HFFc6 (cell line): ENCODE data around the gene NHLRC4. TPM values are rescaled to one million over a fixed set of nuclear protein-coding genes. Genes with fewer than 3 reads are reported as not detected.
"Not testable (repeated sequence)": the region's sequence is repeated elsewhere in the genome, so short reads cannot be mapped to it uniquely, and the experiment has no call there.

ENCODE experiments used
- DNase-seq: peaks from one replicate; pipeline ENCODE4 v3.0.0-alpha.2; 2018
- H3K27ac Mint-ChIP-seq: 2 replicates; pipeline ENCODE4 v1.8.0; 2020; ENCODE audit warnings: mild to moderate bottlenecking, mixed read lengths
- H3K27me3 Mint-ChIP-seq: 2 replicates; pipeline ENCODE4 v1.8.0; 2021; ENCODE audit warnings: mild to moderate bottlenecking, moderate library complexity, mixed read lengths; ENCODE audit not compliant: insufficient read depth
- H3K36me3 Mint-ChIP-seq: 2 replicates; pipeline ENCODE4 v1.8.0; 2021; ENCODE audit warnings: low read depth, mixed read lengths
- H3K4me1 Mint-ChIP-seq: 2 replicates; pipeline ENCODE4 v1.8.0; 2020; ENCODE audit warnings: low read depth, mixed read lengths
- H3K4me3 Mint-ChIP-seq: 2 replicates; pipeline ENCODE4 v1.8.0; 2020; ENCODE audit warnings: mild to moderate bottlenecking, moderate library complexity, mixed read lengths
- H3K9me3 Mint-ChIP-seq: 2 replicates; pipeline ENCODE4 v1.8.0; 2020; ENCODE audit warnings: mild to moderate bottlenecking, mixed read lengths
- CTCF ChIP-seq: fragments of 200-600 bp; sonication (generic); IDR thresholded peaks from 2 replicates; pipeline ENCODE4 v1.5.0; 2021; ENCODE audit warnings: antibody characterized with exemption, mild to moderate bottlenecking
- total RNA-seq, 6 experiments: library from RNA; stranded (reverse); fragmentation: NEBNext Ultra II Directional; extraction: Animal tissue kit (Norgen Biotek cat#: 25700); gene quantifications; 2 replicates in 1 of 6; 3 replicates in 5 of 6; pipeline ENCODE4 v1.2.3, GENCODE V29; 2021

The NHLRC4 gene
- total RNA-seq, 6 experiments from 2014 or later = 0.24 to 0.58 (median 0.28) TPM; not detected in 1

GRCh38 chr16:593406-593805, 26.6 kb downstream of the NHLRC4 start:
- H3K27me3 Mint-ChIP-seq = peaks cover 5% of the 10 kb centered on the region
- H3K4me3 Mint-ChIP-seq = no peak overlapping the region
- no peak for DNase-seq
- no peak for TF ChIP-seq CTCF
- H3K36me3 Mint-ChIP-seq = peaks cover 9% of the 10 kb centered on the region
- H3K4me1 Mint-ChIP-seq = peaks cover 18% of the 10 kb centered on the region
- no peaks in the 10 kb centered on the region for H3K9me3 Mint-ChIP-seq
- no peak overlapping the region for H3K27ac Mint-ChIP-seq

- no peak overlapping the region for H3K4me3 Mint-ChIP-seq
- no peak for DNase-seq
- no peak overlapping the region for H3K27ac Mint-ChIP-seq
- peaks cover 9% of the 10 kb centered on the region for H3K36me3 Mint-ChIP-seq
- TF ChIP-seq CTCF = no peak
- H3K27me3 Mint-ChIP-seq = peaks cover 5% of the 10 kb centered on the region
- H3K9me3 Mint-ChIP-seq = no peaks in the 10 kb centered on the region
- H3K4me1 Mint-ChIP-seq = peaks cover 18% of the 10 kb centered on the region
These were observed 27.0 kb downstream of the NHLRC4 start for GRCh38 chr16:593807-594206.

- DNase-seq = no peak
- Mint-ChIP-seq H3K27me3 (no peaks in the 10 kb centered on the region; the same call in 1 of the 2 replicates), H3K9me3 (no peaks in the 10 kb centered on the region), H3K36me3 (peaks cover 9% of the 10 kb centered on the region), H3K27ac (no peak overlapping the region), H3K4me3 (no peak overlapping the region), H3K4me1 (peaks cover 18% of the 10 kb centered on the region)
- TF ChIP-seq CTCF = no peak
These were observed 28.3 kb downstream of the NHLRC4 start for GRCh38 chr16:595094-595528.

GRCh38 chr16:595942-596735, 29.3 kb downstream of the NHLRC4 start:
- H3K36me3 Mint-ChIP-seq = peaks cover 9% of the 10 kb centered on the region
- no peak overlapping the region for H3K27ac Mint-ChIP-seq
- no peaks in the 10 kb centered on the region; the same call in 1 of the 2 replicates for H3K27me3 Mint-ChIP-seq
- DNase-seq = no peak
- H3K4me1 Mint-ChIP-seq = peaks cover 11% of the 10 kb centered on the region
- TF ChIP-seq CTCF = no peak
- no peaks in the 10 kb centered on the region for H3K9me3 Mint-ChIP-seq
- H3K4me3 Mint-ChIP-seq = no peak overlapping the region

GRCh38 chr16:596736-597060, 29.9 kb downstream of the NHLRC4 start:
- H3K27ac Mint-ChIP-seq = no peak overlapping the region
- no peaks in the 10 kb centered on the region for H3K9me3 Mint-ChIP-seq
- no peak for DNase-seq

GRCh38 chr16:597655-598054, 30.9 kb downstream of the NHLRC4 start:
- H3K9me3 Mint-ChIP-seq, H3K36me3 Mint-ChIP-seq, H3K4me1 Mint-ChIP-seq, H3K27me3 Mint-ChIP-seq, H3K4me3 Mint-ChIP-seq, DNase-seq, H3K27ac Mint-ChIP-seq: not testable (repeated sequence)

More at GRCh38 chr16:596736-597060, 29.9 kb downstream of the NHLRC4 start:
- H3K27me3 Mint-ChIP-seq = no peaks in the 10 kb centered on the region; the same call in 1 of the 2 replicates
- no peak overlapping the region for H3K4me3 Mint-ChIP-seq
- peaks cover 6% of the 10 kb centered on the region; the same call in 1 of the 2 replicates for H3K4me1 Mint-ChIP-seq
- H3K36me3 Mint-ChIP-seq = peaks cover 9% of the 10 kb centered on the region
- TF ChIP-seq CTCF = no peak
